Subcutaneous abdominal adipose tissue (tissue), 5 donors: ENCODE measurements around the gene SMURF2.
A peak's percentile ranks its signal among the peaks of the same experiment; 100 is the strongest.

Source experiments
- H3K27ac ChIP-seq: one replicate; pipeline ENCODE4 v1.7.0; 2013; ENCODE audit warnings: low read depth, mild to moderate bottlenecking, inconsistent platforms, low read length, moderate library complexity
- H3K27me3 ChIP-seq, 5 donors: one replicate each; pipeline ENCODE4 v1.7.0; 2013; ENCODE audit warnings: low read length in 5 of 5, inconsistent platforms in 1 of 5; ENCODE audit not compliant: control insufficient read depth in 5 of 5, insufficient read depth in 4 of 5
- H3K36me3 ChIP-seq, 5 donors: one replicate each; pipeline ENCODE4 v1.7.0; 2013; ENCODE audit warnings: low read length in 5 of 5; ENCODE audit not compliant: control insufficient read depth in 5 of 5, insufficient read depth in 5 of 5
- H3K4me1 ChIP-seq, 5 donors: one replicate each; pipeline ENCODE4 v1.7.0; 2013; ENCODE audit warnings: low read length in 5 of 5, mild to moderate bottlenecking in 3 of 5, moderate library complexity in 1 of 5; ENCODE audit not compliant: control insufficient read depth in 5 of 5, insufficient read depth in 5 of 5
- H3K4me3 ChIP-seq, 5 donors: one replicate each; pipeline ENCODE4 v1.7.0; 2013; ENCODE audit warnings: low read length in 5 of 5, low read depth in 1 of 5
- H3K9ac ChIP-seq, 5 donors: one replicate each; pipeline ENCODE4 v1.7.0; 2013; ENCODE audit warnings: low read length in 5 of 5, mild to moderate bottlenecking in 4 of 5, moderate library complexity in 3 of 5
- H3K9me3 ChIP-seq, 5 donors: one replicate each; pipeline ENCODE4 v1.7.0; 2013; ENCODE audit warnings: low read length in 5 of 5; ENCODE audit not compliant: control insufficient read depth in 5 of 5
- donor health status: healthy.
- donor health status: healthy.
- donor health status: healthy.
- donor health status: healthy.
- donor health status: healthy.

Gene SMURF2

GRCh38 chr17:64551461-64551860 is 110.6 kb downstream of the SMURF2 start:
- peaks cover 18 to 56% (median 38%) of the 10 kb centered on the region in 5 donors for H3K36me3 ChIP-seq

DNA sequence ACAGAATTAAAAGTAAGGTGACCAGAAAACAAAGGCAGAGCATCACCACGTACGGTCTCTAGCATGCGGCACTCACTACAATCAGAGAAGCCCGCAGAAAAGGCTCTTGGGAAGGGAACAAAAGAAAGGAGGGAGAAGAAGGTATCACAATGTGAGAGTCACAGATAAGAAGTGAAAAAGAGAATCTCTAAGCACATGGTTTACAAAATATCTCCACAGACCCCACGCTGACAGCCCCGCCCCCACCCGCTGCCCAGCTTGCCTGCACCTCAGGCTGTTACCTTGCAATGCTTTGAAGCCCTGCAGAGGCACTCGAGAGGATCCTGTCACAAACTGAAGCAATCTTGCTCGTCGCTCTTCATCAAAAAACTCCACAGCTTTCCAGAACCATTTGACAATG is 114.8 kb downstream of the SMURF2 start:
- Histone ChIP-seq H3K9ac (no peak overlapping the region), H3K4me3 (no peak overlapping the region), H3K36me3 (peaks cover 16 to 62% (median 28%) of the 10 kb centered on the region in 5 donors), H3K27ac (no peak overlapping the region), H3K27me3 (no peaks in the 10 kb centered on the region), H3K4me1 (no peaks in the 10 kb centered on the region), H3K9me3 (no peaks in the 10 kb centered on the region)

More at GRCh38 chr17:64551461-64551860, 110.6 kb downstream of the SMURF2 start:
- Histone ChIP-seq H3K4me1 (no peaks in the 10 kb centered on the region), H3K4me3 (no peak overlapping the region), H3K9me3 (no peaks in the 10 kb centered on the region), H3K27me3 (no peaks in the 10 kb centered on the region), H3K9ac (no peak overlapping the region), H3K27ac (no peak overlapping the region)

DNA sequence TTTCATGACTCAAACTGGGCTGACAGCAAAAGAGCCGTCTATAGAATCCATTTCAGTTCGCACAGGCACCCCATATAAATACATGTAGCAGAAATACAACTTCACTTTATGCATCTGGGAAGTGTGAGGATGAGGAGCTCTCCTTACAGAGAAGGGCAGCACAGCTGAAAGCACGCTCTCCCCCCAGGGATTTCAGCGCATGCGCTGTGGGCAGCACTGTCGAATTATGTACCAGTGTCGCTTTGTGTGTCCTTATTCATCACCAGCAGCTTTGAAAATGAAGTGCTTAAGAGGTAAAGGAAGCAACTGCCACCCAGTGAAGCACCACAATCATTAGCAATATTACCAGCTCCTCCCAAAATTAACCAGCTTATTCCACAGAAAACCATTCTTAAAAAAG is 115.4 kb downstream of the SMURF2 start:
- Histone ChIP-seq H3K27ac (no peak overlapping the region), H3K36me3 (peaks cover 18 to 66% (median 27%) of the 10 kb centered on the region in 5 donors), H3K9me3 (no peaks in the 10 kb centered on the region), H3K27me3 (no peaks in the 10 kb centered on the region), H3K4me3 (no peak overlapping the region), H3K9ac (no peak overlapping the region), H3K4me1 (no peaks in the 10 kb centered on the region)

DNA sequence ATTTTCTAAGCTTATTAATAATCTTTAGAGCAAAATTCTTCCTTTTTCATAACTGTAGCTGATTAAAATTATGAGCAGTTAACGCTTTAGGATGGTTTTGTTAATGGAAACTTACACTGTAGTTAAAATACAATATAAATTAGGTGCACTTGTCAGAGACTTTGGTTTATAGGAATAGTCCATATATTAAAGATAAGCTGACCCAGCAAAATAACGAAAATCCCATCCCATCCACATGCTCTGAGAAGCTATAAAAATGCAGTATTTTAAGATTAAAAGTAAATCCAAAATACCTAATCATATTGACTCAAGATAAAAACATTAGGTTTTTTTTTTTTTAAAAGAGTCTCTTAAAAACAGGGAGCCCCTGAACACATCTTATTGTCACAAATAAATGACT is 117.4 kb downstream of the SMURF2 start:
- peaks cover 21 to 59% (median 27%) of the 10 kb centered on the region in 5 donors for H3K36me3 ChIP-seq

GRCh38 chr17:64540118-64540776 is 121.9 kb downstream of the SMURF2 start:
- H3K9me3 ChIP-seq: no peaks in the 10 kb centered on the region
- no peaks in the 10 kb centered on the region for H3K27me3 ChIP-seq
- H3K4me3 ChIP-seq: no peak overlapping the region
- H3K4me1 ChIP-seq: peaks cover 0 to 2% (median 0%) of the 10 kb centered on the region in 5 donors
- no peak overlapping the region for H3K9ac ChIP-seq
- H3K36me3 ChIP-seq: peaks cover 24 to 68% (median 36%) of the 10 kb centered on the region in 5 donors
- H3K27ac ChIP-seq: no peak overlapping the region

More for the DNA sequence above, 117.4 kb downstream of the SMURF2 start:
- Histone ChIP-seq H3K9ac (no peak overlapping the region), H3K4me3 (no peak overlapping the region), H3K9me3 (no peaks in the 10 kb centered on the region), H3K4me1 (no peaks in the 10 kb centered on the region), H3K27ac (no peak overlapping the region), H3K27me3 (no peaks in the 10 kb centered on the region)

- Histone ChIP-seq H3K36me3 (peaks cover 32 to 69% (median 51%) of the 10 kb centered on the region in 5 donors), H3K4me1 (peaks cover 0 to 2% (median 0%) of the 10 kb centered on the region in 5 donors), H3K27ac (peak overlapping the region; percentile 20), H3K9me3 (no peaks in the 10 kb centered on the region), H3K9ac (no peak overlapping the region), H3K4me3 (no peak overlapping the region), H3K27me3 (no peaks in the 10 kb centered on the region)
Measured at GRCh38 chr17:64538508-64539130, 123.5 kb downstream of the SMURF2 start.

DNA sequence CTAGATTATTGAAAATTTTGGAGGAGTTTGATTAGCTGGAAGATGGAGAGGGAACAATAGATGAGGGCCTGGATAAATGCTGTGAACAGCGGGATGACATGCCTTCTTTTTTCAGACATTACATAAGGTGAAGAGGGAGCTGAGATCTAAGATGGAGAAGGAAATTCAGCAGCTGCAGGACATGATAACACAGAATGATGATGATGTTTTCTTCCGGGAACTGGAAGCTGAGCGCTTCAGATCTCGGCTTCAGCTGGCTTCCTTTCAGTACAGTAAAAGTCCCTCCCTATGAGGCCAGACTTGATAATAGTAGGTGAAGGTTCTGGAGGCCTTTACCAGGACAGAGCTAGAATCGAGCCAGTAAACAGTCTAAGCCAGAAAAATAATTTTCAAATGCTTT is 124.6 kb downstream of the SMURF2 start:
- no peaks in the 10 kb centered on the region for H3K9me3 ChIP-seq
- no peak overlapping the region for H3K27ac ChIP-seq
- H3K4me3 ChIP-seq: no peak overlapping the region
- no peaks in the 10 kb centered on the region for H3K27me3 ChIP-seq
- peaks cover 0 to 2% (median 0%) of the 10 kb centered on the region in 5 donors for H3K4me1 ChIP-seq
- H3K9ac ChIP-seq: no peak overlapping the region
- peaks cover 36 to 79% (median 63%) of the 10 kb centered on the region in 5 donors for H3K36me3 ChIP-seq

- no peaks in the 10 kb centered on the region for H3K27me3 ChIP-seq
- no peak overlapping the region for H3K9ac ChIP-seq
- no peak overlapping the region for H3K27ac ChIP-seq
- H3K4me1 ChIP-seq: peaks cover 0 to 2% (median 0%) of the 10 kb centered on the region in 5 donors
- H3K4me3 ChIP-seq: no peak overlapping the region
- no peaks in the 10 kb centered on the region for H3K9me3 ChIP-seq
- H3K36me3 ChIP-seq: peaks cover 39 to 81% (median 67%) of the 10 kb centered on the region in 5 donors
Measured at GRCh38 chr17:64536913-64537312, 125.2 kb downstream of the SMURF2 start.

- Histone ChIP-seq H3K4me1 (peaks cover 0 to 2% (median 0%) of the 10 kb centered on the region in 5 donors), H3K27me3 (no peaks in the 10 kb centered on the region), H3K9ac (no peak overlapping the region), H3K27ac (no peak overlapping the region), H3K36me3 (peaks cover 51 to 91% (median 79%) of the 10 kb centered on the region in 5 donors), H3K4me3 (no peak overlapping the region), H3K9me3 (no peaks in the 10 kb centered on the region)
Measured at GRCh38 chr17:64535357-64535756, 126.8 kb downstream of the SMURF2 start.

DNA sequence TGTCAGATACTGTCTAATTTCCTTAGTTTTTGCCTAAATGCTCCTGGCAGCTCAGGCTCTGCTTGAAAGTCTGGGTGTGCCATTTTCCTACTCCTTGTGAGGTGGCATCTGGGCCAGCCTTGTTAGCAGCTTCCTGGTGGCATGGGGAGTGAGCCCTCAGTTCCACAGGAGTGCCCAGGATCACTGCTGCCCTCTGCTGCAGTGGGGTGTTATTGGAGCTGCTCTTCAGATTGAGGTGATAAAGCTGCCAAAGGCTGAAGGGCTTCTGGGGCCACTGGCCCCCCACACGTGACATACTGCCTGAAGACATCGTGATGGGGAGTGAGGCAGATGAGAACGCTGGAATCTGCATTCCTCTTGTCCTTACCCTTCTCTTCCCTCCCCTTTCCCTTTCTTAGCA is 127.9 kb downstream of the SMURF2 start:
- H3K27me3 ChIP-seq: no peaks in the 10 kb centered on the region
- H3K9me3 ChIP-seq: no peaks in the 10 kb centered on the region
- H3K36me3 ChIP-seq: peaks cover 57 to 98% (median 83%) of the 10 kb centered on the region in 5 donors
- no peak overlapping the region for H3K4me3 ChIP-seq
- no peak overlapping the region for H3K27ac ChIP-seq
- peaks cover 0 to 2% (median 0%) of the 10 kb centered on the region in 5 donors for H3K4me1 ChIP-seq
- no peak overlapping the region for H3K9ac ChIP-seq
